ENCODE results near the gene FOXB2. TPM values are rescaled to one million over a fixed set of nuclear protein-coding genes. Genes with fewer than 3 reads are reported as not detected.

Gene FOXB2
- total and polyA plus RNA-seq, 2 of the 8 experiments (the other 6 are each of a cell fraction or from before 2014, with no cell fraction given), result 0.15 to 0.22 TPM

GRCh38 chr9:77063645-77064285, 44.3 kb downstream of the FOXB2 start:
- Histone ChIP-seq H3K9ac (replicated peaks in 1 of 4; ENCODE audit: extremely low read depth in 1 of 4, low read depth in 3 of 4, low read length in 3 of 4) (no peak overlapping the region), H3K4ac (replicated peaks; ENCODE audit: insufficient read length, low read depth, low read length) (no peak overlapping the region), H3K56ac (replicated peaks; ENCODE audit: insufficient read length, low read depth, low read length) (no peak overlapping the region), H3K23ac (ENCODE audit: insufficient read length) (no peak overlapping the region), H3K4me2 (ENCODE audit: insufficient read depth in 1 of 2, low read depth in 2 of 2, low read length in 2 of 2) (no peak overlapping the region), H2BK20ac (ENCODE audit: low read length) (no peak overlapping the region), H4K20me1 (replicated peaks in 1 of 2; ENCODE audit: control insufficient read depth in 1 of 2, insufficient read depth in 2 of 2, low read length in 2 of 2) (no peaks in the 10 kb centered on the region), H2BK120ac (replicated peaks; ENCODE audit: low read depth, low read length) (no peak overlapping the region), H2AFZ (ENCODE audit: low read length) (no peak overlapping the region), H3K23me2 (ENCODE audit: low read depth, low read length) (peaks cover 1% of the 10 kb centered on the region; the same call in 1 of the 2 replicates), H3K79me1 (ENCODE audit: low read depth, low read length) (no peaks in the 10 kb centered on the region), H2BK5ac (ENCODE audit: low read depth, low read length) (no peak overlapping the region), H3K27ac (ENCODE audit: low read depth, low read length) (no peak overlapping the region), H2BK12ac (ENCODE audit: low read depth, low read length) (no peak overlapping the region), H4K91ac (replicated peaks; ENCODE audit: insufficient read length, low read length) (no peak overlapping the region), H4K8ac (ENCODE audit: extremely low read depth, insufficient read depth, low read length) (no peak overlapping the region), H2BK15ac (ENCODE audit: low read length) (no peak overlapping the region), H3K4me3 (ENCODE audit: extremely low read depth in 1 of 4, insufficient read depth in 2 of 4, low read depth in 3 of 4, low read length in 4 of 4) (no peak overlapping the region), H3K4me1 (replicated peaks in 1 of 4; ENCODE audit: control insufficient read depth in 3 of 4, insufficient read depth in 4 of 4, low read length in 3 of 4) (no peaks in the 10 kb centered on the region), H2AK5ac (ENCODE audit: low read depth, low read length) (no peak overlapping the region), H4K5ac (ENCODE audit: insufficient read length, low read depth, low read length) (no peak overlapping the region), H3K79me2 (ENCODE audit: control insufficient read depth in 1 of 2, insufficient read depth in 2 of 2, low read length in 2 of 2) (no peaks in the 10 kb centered on the region), H3K14ac (ENCODE audit: insufficient read length) (no peak overlapping the region), H3K9me3 (ENCODE audit: insufficient read depth in 2 of 2, low read depth in 1 of 2, low read length in 1 of 2) (peaks cover 0 to 11% of the 10 kb centered on the region in 2 experiments; a peak in 1 of 4 replicates), H3K27me3 (replicated peaks in 1 of 4; ENCODE audit: control insufficient read depth in 3 of 4, extremely low read depth in 1 of 4, insufficient read depth in 3 of 4, low read length in 3 of 4) (no peaks in the 10 kb centered on the region), H3K18ac (ENCODE audit: extremely low read depth, low read length) (no peak overlapping the region), H3K36me3 (ENCODE audit: control insufficient read depth in 2 of 4, insufficient read depth in 4 of 4, low read length in 3 of 4) (no peaks in the 10 kb centered on the region)
- no peak for DNase-seq (ENCODE audit: low read depth in 1 of 2, low spot score in 2 of 2)
- no peak for FAIRE-seq
- WGBS, 2 experiments (ENCODE audit: extremely low coverage in 1 of 2, insufficient coverage in 1 of 2, insufficient read length in 1 of 2, insufficient replicate concordance in 2 of 2, low coverage in 1 of 2, low lambda C conversion rate in 2 of 2, missing lambda C conversion rate in 1 of 2), result 93% methylated on average over 6 of the region's 6 CpGs; no CpG with 5 or more reads in 1 of the 2 experiments
- POLR2A ChIA-PET (ENCODE audit: partially characterized antibody), result no interaction called here
- CTCF ChIA-PET (ENCODE audit: partially characterized antibody), result no interaction called here
- no peak for TF ChIP-seq ASH2L (IDR thresholded peaks at IDR 0.05; ENCODE audit: low read length)

Data from H1 (cell line).